ENCODE data around the gene ACKR3.

The ACKR3 gene

GRCh38 chr2:236587861-236588815, 18.5 kb downstream of the ACKR3 start:
- DNase-seq (ENCODE audit: low read depth): no peak

DNA sequence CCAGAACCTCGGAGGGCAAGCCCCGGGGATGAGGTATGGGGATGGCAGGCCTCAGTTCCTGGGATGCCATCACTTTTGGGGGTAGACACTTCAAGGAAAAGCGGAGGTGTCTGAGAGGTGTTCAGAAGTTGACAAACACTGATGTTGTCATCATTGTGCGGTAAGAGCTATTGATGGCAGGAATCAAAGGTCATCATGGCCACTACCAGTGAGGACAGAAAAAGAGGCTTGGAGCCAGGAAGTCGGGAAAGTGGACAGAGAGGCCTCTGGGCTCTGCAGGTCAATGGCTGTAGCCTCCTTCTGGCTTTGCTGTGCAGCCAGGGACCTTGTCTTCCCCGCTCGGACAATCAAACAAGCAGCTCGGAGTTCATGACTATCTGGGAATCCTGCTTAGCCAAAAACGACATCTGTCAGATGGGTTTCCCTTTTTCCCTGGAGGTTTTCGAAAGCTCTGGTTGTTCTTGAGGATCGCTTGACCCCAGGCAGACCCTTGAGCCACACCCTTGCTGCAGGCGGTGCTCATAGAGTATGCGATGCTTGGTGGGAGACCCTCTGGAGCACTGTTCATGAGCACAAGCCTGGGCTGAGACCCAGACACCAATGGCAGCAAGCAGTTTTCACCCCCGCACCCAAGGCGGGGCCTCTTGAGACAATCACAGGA, 19.4 kb downstream of the ACKR3 start:
- DNase-seq (ENCODE audit: low read depth): no peak

DNA sequence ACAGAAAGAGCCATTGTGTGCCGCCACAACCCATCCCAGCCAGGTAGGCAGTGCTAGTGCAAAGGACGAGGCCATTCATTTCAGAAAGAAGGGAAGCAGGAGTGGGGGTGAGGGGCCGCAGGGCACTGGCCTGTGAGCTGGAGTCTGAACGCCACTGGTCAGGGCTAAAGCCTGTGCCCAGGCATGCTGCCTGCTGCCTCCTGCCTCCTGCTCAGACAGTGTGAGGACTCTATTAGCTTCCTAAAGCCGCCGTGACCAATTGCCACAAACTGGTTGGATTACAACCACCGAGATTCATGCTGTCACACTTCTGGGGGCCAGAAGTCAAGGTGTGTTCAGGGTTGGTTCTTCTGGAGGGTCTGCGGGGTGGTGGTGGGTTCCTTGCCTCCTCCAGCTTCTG, 21.2 kb downstream of the ACKR3 start:
- no peak for DNase-seq (ENCODE audit: low read depth)

DNA sequence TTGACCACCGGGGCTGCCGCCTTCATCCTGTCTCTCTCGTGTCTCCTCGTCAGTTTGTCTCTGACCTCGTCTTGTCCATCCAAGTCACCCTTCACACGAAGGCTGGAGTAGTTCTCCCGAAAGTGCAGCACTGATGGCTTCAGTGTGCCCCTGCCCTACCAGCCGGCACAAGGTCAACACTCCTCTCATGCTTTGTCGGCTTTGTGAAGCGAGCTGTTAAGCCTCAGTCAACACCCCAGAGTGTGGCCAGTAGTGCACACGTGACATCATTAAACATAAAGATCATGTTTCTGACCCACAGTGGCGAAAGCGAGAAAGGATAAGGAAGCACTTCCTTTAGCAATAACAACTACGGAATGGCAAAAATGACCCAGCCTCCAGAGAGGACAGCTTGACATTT, 23.2 kb downstream of the ACKR3 start:
- no peak for DNase-seq (ENCODE audit: low read depth)

DNA sequence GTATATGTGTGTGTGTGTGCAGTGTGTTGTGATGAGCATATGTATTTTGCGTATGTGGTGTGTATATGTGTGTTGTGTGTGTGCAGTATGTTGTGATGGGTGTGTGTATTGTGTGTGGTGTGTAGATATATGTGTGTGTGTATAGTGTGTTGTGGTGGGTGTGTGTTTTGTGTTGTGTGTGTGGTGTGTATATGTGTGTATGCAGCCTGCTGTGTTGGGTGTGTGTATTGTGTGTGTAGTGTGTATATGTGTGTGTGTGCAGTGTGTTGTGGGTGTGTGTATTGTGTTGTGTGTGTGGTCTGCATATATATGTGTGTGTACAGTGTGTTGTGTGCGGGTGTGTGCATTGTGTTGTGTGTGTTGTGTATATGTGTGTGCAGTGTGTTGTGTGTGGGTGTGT, 23.9 kb downstream of the ACKR3 start:
- DNase-seq (ENCODE audit: low read depth): no peak

GRCh38 chr2:236593956-236594355, 24.3 kb downstream of the ACKR3 start:
- DNase-seq (ENCODE audit: low read depth): no peak

- no peak for DNase-seq (ENCODE audit: low read depth)
Observed at GRCh38 chr2:236597629-236598028, 28.0 kb downstream of the ACKR3 start.

GRCh38 chr2:236599059-236599458, 29.4 kb downstream of the ACKR3 start:
- no peak for DNase-seq (ENCODE audit: low read depth)

DNA sequence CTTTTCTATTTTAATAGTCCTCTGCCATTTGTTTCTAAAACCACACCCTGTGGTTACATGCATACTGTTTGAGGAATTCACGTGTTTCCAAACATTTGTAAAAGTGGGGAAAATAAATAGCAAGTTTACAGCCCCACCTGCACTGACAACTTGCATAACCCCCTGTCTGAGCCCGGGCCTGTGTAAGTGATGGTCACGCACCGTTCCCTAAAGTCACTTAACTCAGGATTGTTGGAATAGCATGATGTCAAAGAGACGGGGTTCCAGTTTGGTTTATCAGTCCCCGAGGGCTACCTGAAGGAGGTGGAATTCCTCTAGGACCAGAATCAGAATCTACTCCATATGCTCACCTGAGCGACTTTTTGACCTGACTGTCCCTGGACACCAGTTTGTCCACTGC, 30.5 kb downstream of the ACKR3 start:
- DNase-seq (ENCODE audit: low read depth): no peak

DNA sequence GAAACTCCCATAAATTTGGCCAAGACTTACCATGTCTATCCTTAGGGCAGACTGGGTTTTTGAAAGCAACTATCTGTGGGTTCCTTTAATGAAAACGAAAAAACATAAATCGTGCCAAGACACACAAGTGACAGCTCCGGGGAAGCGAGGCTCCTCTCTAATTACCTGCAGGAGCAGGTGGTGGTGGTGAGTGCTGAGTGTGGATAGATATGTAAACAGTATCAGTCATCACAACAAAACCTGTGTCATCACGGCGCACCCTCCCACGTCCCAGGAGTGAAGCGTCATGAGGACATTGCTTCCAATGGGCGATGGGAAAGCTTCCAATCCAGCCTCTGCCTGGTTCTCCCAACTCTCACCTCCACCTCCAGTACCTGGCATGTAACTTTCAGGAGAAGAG, 31.3 kb downstream of the ACKR3 start:
- DNase-seq (ENCODE audit: low read depth): no peak

DNA sequence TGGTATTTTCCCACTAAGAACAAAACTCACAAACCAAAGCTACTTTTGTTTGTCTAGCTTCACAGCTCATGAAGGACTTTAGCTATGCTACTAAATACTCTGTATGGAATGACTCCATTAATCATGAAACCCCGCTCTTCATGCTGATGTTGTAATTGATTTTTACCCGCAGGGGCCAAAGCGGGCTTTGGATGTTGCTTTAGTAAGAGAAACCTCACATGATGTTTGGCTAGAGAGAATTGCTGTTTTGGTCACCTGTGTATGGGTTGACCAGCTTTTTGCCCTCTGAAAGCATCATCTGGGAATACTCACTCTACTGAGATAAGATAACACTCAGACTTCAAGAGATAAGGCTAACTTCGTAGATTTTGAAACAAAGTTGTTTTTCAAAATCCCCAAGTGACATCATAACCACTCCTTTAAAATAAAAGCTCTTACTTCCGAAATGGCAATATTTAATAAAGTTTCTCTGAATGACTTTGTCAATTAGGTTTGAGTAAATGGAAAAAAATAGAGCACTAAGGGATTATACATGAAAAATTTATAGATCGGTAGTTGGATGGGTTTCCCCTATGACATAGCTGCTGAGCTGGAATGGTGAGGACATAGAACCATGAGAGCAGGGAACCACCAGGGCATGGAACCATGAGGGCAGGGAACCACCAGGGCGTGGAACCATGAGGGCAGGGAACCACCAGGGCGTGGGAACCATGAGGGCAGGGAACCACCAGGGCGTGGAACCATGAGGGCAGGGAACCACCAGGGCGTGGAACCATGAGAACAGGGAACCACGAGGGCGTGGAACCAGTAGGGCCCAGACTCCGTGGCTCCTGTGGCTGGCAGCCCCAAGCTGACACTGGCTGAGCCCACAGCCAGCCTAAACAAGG, 31.9 kb downstream of the ACKR3 start:
- DNase-seq (ENCODE audit: low read depth): no peak

DNA sequence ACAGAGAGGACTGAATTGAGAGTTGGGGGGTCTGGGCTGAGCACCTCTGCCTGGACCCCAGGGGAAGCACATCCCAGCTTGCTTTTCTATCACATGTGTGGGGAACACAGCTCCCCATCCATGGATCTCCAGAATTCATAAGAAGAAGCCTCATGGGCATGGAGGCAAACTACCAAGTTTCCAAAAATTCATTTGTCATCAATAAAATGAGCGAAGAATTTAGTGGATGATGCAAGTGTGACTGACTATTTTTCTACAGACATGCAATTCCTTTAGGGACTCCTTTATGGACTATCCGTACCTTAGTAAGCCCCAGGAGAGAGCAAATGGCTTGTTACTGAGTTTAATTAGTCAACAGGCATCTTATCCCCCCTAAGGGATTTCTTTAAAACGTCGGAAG, 33.1 kb downstream of the ACKR3 start:
- no peak for DNase-seq (ENCODE audit: low read depth)

DNA sequence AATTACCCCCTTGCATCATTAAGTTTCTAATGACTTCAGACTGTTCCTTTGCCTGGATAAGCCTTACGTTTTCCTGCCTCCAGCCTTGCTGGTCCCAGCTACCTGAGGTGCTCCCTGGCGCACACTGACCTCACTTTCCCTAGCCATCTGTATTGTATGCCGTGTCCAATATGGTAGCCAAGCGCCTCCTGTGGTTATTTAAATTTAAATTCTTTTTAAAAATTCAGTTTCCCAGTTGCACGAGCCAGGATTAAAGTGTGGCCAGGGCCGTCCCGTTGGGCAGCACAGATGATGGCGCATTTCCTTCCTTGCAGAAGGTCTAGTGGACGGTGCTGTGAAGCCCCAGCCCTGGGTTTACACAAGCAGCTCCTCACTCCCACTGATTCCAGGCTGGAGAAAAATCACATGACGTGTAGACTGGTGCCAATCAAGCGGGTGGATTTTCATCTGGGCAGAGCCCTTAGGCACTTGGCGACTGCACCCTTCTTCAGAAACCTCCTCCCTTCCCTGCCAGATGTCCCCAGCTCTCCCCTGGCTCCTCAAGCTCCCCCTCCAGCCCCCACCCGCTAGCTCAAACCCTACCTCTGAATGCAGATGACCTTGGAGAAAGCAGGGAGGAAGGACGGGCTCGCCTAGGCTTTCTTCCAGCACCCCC, 33.9 kb downstream of the ACKR3 start:
- DNase-seq (ENCODE audit: low read depth): no peak

DNA sequence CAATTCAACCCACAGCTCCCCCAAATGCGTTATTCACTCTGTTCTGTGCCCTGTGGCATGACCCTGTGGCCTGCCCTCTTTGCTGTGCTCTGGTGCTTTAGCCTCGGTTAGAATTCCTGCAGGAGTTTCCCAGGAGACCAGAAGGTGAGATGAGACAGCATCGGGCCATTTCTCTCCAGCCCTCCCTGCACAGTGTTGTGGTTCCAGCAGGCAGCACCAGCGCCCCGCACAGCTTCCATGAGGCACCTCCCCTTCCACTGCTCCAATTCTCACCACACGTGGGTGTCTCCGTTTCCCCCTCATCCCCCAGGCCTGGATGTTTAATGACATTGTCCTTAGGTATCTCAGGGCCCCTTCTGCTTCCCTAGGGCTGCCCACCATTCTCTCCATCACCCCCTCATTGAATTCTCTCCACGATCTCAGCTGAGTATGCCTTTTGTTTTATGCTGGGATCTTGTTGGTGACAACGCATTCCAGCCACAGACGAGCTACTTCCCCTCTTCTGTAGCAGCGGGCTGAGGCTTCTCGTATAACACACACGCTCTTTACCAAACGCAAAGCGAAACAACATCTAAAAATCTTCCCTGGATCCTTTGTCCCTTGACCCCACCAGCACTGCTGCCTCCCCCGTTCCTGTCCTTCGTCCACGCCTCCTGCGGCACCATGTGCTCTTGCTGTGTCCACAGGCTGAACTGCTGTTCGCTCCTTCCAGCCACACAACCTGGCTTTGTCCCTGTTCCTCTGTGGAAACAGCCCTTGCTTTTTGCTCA, 35.1 kb downstream of the ACKR3 start:
- DNase-seq (ENCODE audit: low read depth): no peak

DNA sequence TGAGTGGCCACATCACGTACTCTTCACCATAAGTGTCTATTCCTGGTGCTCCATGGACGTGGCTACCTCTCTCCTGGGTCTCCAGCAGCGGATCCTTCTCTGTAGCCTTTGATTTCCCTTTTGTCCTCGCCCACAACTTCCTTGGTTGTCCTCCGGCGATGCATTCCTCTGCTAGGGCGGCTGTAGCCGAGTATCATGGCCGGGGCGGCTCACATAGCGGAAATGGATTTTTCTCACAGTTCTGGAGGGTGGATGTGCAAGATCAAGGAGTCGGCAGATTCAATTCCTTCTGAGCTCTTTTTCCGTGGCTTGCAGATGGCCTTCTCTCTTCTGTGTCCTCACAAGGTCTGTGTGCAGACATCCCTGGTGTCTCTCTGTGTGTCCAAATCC, 35.7 kb downstream of the ACKR3 start:
- no peak for DNase-seq (ENCODE audit: low read depth)

- DNase-seq (ENCODE audit: low read depth): no peak
Observed at GRCh38 chr2:236606023-236606422, 36.4 kb downstream of the ACKR3 start.

DNA sequence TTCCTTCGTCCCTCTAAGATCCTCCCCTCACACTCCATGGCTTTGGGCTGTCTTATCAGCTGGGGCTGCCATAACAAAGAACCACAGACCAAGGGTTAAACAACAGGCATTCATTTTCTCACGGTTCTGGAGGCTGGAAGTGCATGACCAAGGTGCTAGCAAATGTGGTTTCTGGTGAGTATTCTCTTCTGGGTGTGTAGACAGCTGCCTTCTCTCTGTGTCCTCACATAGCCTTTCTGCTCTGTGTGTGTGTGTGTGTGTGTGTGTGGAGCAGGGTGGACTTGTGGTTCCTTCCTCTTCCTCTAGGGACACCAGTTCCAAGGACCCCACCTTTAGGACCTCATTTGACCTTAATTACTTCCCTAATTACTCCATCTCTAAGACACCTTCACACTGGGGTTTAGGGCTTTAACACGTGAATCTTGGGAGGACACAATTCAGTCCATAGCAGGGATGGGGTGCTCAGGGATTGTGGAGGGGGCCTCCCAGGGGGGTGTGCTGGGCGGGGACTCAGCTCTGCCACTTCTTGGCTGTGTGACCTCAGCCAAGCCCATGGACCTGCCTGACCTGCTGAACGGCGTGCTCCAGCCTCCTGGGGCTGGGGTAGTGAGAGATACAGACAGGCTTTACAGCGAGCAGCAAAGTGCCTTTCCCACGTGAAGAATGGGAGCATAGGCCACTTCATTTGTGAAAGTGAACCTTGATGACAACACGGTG, 38.0 kb downstream of the ACKR3 start:
- DNase-seq (ENCODE audit: low read depth): no peak

DNA sequence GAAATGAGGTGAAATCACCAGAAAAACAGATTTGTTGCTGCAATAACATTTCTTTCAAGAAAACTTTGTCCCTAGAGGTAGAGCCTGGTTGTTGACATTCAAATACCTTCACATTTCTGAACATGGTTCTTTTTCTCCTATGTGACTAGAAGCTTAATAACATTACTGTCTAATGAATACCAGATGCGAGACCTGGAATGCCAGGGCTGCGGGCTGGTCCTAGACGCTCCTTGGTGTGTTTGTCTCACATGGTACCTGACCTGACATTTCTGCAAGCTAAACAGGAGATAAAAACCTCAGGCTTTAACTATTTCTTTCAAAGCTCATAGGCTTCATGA, 38.5 kb downstream of the ACKR3 start:
- no peak for DNase-seq (ENCODE audit: low read depth)

GRCh38 chr2:236608710-236609109, 39.1 kb downstream of the ACKR3 start:
- no peak for DNase-seq (ENCODE audit: low read depth)

GRCh38 chr2:236610991-236611821, 41.6 kb downstream of the ACKR3 start:
- DNase-seq (ENCODE audit: low read depth): no peak
